CD4-positive, alpha-beta memory T cell (primary cell): ENCODE data around the gene PTPRG. TPM values are rescaled to one million over a fixed set of nuclear protein-coding genes. Genes with fewer than 3 reads are reported as not detected.

Source experiments
- CTCF ChIA-PET: fragments of 350-600 bp; sonication (Branson Sonifier 250); formaldehyde crosslinking; loops from one replicate; lab custom pipeline; 2021; ENCODE audit warnings: inconsistent platforms; ENCODE audit not compliant: partially characterized antibody; lab: Charles Lee
- POLR2A ChIA-PET: fragments of 350-600 bp; sonication (Branson Sonifier 250); formaldehyde crosslinking; loops from one replicate; lab custom pipeline; 2021; ENCODE audit not compliant: partially characterized antibody; lab: Charles Lee
- DNase-seq, 5 donors: peaks; one replicate each; pipeline versions ENCODE4 v3.0.0 to v3.0.0-alpha.2; 2020 to 2022; ENCODE audit warnings: mixed read lengths in 1 of 5
- H3K27ac ChIP-seq: one replicate; pipeline ENCODE4 v1.7.0; 2013; ENCODE audit warnings: low read depth, low read length
- H3K27me3 ChIP-seq: 2 replicates; pipeline ENCODE4 v1.7.0; 2013; ENCODE audit warnings: mild to moderate bottlenecking, low read length, moderate library complexity; ENCODE audit not compliant: insufficient read depth
- H3K36me3 ChIP-seq: 2 replicates; pipeline ENCODE4 v1.7.0; 2013; ENCODE audit warnings: mild to moderate bottlenecking, low read length, moderate library complexity; ENCODE audit not compliant: insufficient read depth
- H3K4me1 ChIP-seq: 2 replicates; pipeline ENCODE4 v1.7.0; 2013; ENCODE audit warnings: mild to moderate bottlenecking, low read length, moderate library complexity; ENCODE audit not compliant: insufficient read depth
- H3K4me3 ChIP-seq, 2 donors: one replicate each; pipeline ENCODE4 v1.7.0; 2013; ENCODE audit warnings: low read length in 2 of 2, mild to moderate bottlenecking in 1 of 2
- H3K9me3 ChIP-seq, 2 donors: one replicate each; pipeline ENCODE4 v1.7.0; 2013; ENCODE audit warnings: low read length in 2 of 2, control low read depth in 1 of 2; ENCODE audit not compliant: control insufficient read depth in 1 of 2
- H3K27ac Mint-ChIP-seq, 7 donors: one replicate each; pipeline ENCODE4 v1.8.0; 2020 to 2021; ENCODE audit warnings: mixed read lengths in 7 of 7, mild to moderate bottlenecking in 6 of 7, inconsistent platforms in 3 of 7, moderate library complexity in 3 of 7
- H3K27me3 Mint-ChIP-seq, 2 donors: one replicate each; pipeline ENCODE4 v1.8.0; 2020 to 2021; ENCODE audit warnings: mixed read lengths in 2 of 2
- H3K36me3 Mint-ChIP-seq, 2 donors: one replicate each; pipeline ENCODE4 v1.8.0; 2020 to 2021; ENCODE audit warnings: mixed read lengths in 2 of 2, inconsistent platforms in 1 of 2, mild to moderate bottlenecking in 1 of 2
- H3K4me1 Mint-ChIP-seq, 4 donors: one replicate each; pipeline ENCODE4 v1.8.0; 2020 to 2021; ENCODE audit warnings: mixed read lengths in 4 of 4, mild to moderate bottlenecking in 1 of 4
- H3K4me3 Mint-ChIP-seq, 8 donors: one replicate each; pipeline ENCODE4 v1.8.0; 2020 to 2021; ENCODE audit warnings: mixed read lengths in 8 of 8, mild to moderate bottlenecking in 7 of 8, moderate library complexity in 6 of 8, inconsistent platforms in 3 of 8
- H3K9me3 Mint-ChIP-seq, 8 donors: one replicate each; pipeline ENCODE4 v1.8.0; 2020 to 2021; ENCODE audit warnings: mixed read lengths in 8 of 8, mild to moderate bottlenecking in 5 of 8, inconsistent platforms in 3 of 8, moderate library complexity in 1 of 8
- intact Hi-C: fragments of 100-400 bp; cut with micrococcal nuclease; formaldehyde crosslinking; loops from one replicate; pipeline ENCODE4 v1.15.1; 2023
- polyA plus RNA-seq, 2 donors: library from polyadenylated mRNA; unstranded; fragments of 300-500 nt; fragmentation: Illumina TruSeq; gene quantifications; one replicate each; pipeline ENCODE4 v1.2.3, GENCODE V29; 2021
- total RNA-seq, 2 experiments: library from RNA; stranded (reverse); gene quantifications; one replicate each; pipeline ENCODE4 v1.2.3, GENCODE V29; 2021

Gene PTPRG
- total and polyA plus RNA-seq, 4 experiments from 2014 or later: not detected

- no peaks in the 10 kb centered on the region for H3K36me3 ChIP-seq
- no peak overlapping the region for H3K27ac ChIP-seq
- H3K9me3 ChIP-seq: no peaks in the 10 kb centered on the region
- no peak for DNase-seq
- intact Hi-C loops: no loop called here
- H3K9me3 Mint-ChIP-seq: peaks cover 0 to 3% (median 0%) of the 10 kb centered on the region in 8 donors
- CTCF ChIA-PET: no interaction called here
- H3K4me3 ChIP-seq: no peak overlapping the region
- H3K4me1 ChIP-seq: no peaks in the 10 kb centered on the region
- H3K4me1 Mint-ChIP-seq: no peaks in the 10 kb centered on the region
- H3K4me3 Mint-ChIP-seq: no peak overlapping the region
- POLR2A ChIA-PET: no interaction called here
- H3K36me3 Mint-ChIP-seq: no peaks in the 10 kb centered on the region
- H3K27ac Mint-ChIP-seq: no peak overlapping the region
- H3K27me3 Mint-ChIP-seq: no peaks in the 10 kb centered on the region
- no peaks in the 10 kb centered on the region for H3K27me3 ChIP-seq
Observed at GRCh38 chr3:61610316-61610715, 48.9 kb downstream of the PTPRG start.

DNA sequence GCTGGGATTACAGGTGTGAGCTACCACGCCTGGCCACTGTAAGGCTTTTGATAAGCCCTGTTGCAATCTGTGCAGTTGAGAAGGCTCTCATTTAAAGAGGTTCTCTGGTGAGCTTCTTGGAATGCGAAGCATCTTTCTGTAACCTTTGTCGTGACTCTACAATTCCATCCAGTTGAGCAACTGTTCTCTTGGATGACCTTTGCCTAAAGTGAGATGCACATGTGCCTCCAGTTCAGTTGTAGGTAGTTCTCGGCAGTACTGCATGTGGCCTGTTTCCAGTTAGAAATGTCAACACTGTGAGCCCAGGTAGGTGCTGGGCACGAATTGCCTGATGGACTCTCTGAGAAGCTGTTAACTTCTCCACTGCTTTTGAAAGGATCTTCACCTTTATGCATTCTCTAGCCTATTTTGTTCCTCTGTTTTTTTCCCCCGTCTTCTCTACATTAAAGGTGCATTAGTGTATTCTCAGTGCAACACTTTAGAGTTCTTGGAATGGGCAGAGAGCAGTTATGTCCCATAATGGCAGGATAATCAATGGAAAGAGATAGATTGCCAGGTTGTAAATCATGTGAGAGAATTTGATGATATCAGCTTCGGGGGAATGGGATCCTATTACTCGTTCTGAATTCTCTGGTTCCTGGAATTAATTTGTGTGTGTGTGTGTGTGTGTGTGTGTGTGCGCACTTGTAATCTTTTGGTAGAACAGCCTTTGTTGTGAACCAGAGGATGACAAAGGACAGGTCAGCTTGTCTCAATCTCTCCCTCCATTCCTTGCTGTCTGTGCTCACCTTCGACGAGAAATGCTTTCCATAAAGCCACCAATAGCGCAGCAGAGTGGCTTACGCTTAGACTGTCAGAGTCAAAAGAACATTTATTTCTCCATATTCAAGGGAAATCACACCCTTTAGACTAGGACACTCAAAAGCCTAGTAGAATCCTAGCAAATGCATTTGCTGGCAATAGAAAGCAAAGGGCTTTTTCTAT is 51.1 kb downstream of the PTPRG start:
- no peak overlapping the region for H3K27ac Mint-ChIP-seq
- H3K4me1 Mint-ChIP-seq: no peaks in the 10 kb centered on the region
- Histone ChIP-seq H3K4me3 (no peak overlapping the region), H3K27ac (no peak overlapping the region), H3K4me1 (no peaks in the 10 kb centered on the region), H3K27me3 (no peaks in the 10 kb centered on the region), H3K9me3 (no peaks in the 10 kb centered on the region), H3K36me3 (no peaks in the 10 kb centered on the region)
- intact Hi-C loops: no loop called here
- H3K4me3 Mint-ChIP-seq: no peak overlapping the region
- no peaks in the 10 kb centered on the region for H3K27me3 Mint-ChIP-seq
- CTCF ChIA-PET: no interaction called here
- peaks cover 0 to 3% (median 0%) of the 10 kb centered on the region in 8 donors for H3K9me3 Mint-ChIP-seq
- DNase-seq: no peak
- H3K36me3 Mint-ChIP-seq: no peaks in the 10 kb centered on the region
- POLR2A ChIA-PET: no interaction called here

DNA sequence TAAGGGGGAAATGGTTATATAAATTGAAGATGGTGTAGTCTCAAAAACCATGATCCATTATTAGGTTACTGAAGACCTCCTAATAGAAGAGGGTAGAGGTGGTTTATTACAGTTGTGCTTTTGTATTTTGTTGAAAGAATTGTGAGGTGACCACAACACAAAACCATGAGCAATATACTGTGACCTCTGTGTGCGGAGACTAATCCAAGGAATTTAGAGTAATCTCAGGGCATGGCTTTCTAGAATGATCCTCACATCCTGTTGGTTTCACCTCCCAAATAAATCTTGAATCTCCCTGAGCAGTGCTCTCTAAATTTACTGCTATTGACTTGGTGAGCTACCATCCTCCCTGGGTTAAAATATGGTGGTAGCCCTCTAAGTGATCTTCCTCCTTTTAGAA is 52.3 kb downstream of the PTPRG start:
- intact Hi-C loops: no loop called here
- DNase-seq: no peak
- no peaks in the 10 kb centered on the region for H3K36me3 Mint-ChIP-seq
- no peak overlapping the region for H3K4me3 Mint-ChIP-seq
- H3K27me3 ChIP-seq: no peaks in the 10 kb centered on the region
- POLR2A ChIA-PET: no interaction called here
- no peaks in the 10 kb centered on the region for H3K9me3 ChIP-seq
- no peaks in the 10 kb centered on the region for H3K4me1 ChIP-seq
- peaks cover 0 to 3% (median 0%) of the 10 kb centered on the region in 8 donors for H3K9me3 Mint-ChIP-seq
- H3K27me3 Mint-ChIP-seq: no peaks in the 10 kb centered on the region
- H3K36me3 ChIP-seq: no peaks in the 10 kb centered on the region
- no peak overlapping the region for H3K4me3 ChIP-seq
- H3K4me1 Mint-ChIP-seq: no peaks in the 10 kb centered on the region
- CTCF ChIA-PET: no interaction called here
- no peak overlapping the region for H3K27ac Mint-ChIP-seq
- H3K27ac ChIP-seq: no peak overlapping the region

DNA sequence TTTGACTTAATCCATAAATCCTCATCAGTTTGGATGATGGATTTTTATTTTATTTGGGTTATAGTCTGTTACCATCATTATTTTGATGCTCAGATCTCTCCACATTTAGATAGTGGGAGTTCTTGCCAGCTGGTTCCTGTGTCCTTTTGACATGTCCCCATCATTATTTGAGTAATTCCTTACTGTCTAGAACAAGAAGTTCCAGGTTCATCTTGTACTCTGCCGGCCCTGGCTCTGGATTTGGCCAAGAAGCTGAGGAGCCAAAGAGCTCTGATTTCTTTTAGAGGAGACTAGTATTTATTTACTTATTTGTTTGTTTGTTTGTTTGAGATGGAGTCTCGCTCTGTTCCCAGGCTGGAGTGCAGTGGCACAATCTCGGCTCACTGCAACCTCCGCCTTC is 54.3 kb downstream of the PTPRG start:
- CTCF ChIA-PET: no interaction called here
- Histone ChIP-seq H3K4me3 (no peak overlapping the region), H3K9me3 (no peaks in the 10 kb centered on the region), H3K27ac (no peak overlapping the region), H3K27me3 (no peaks in the 10 kb centered on the region), H3K36me3 (no peaks in the 10 kb centered on the region), H3K4me1 (no peaks in the 10 kb centered on the region)
- Mint-ChIP-seq H3K4me3 (no peak overlapping the region), H3K27ac (no peak overlapping the region), H3K36me3 (no peaks in the 10 kb centered on the region), H3K9me3 (no peaks in the 10 kb centered on the region), H3K4me1 (no peaks in the 10 kb centered on the region), H3K27me3 (no peaks in the 10 kb centered on the region)
- intact Hi-C loops: no loop called here
- POLR2A ChIA-PET: no interaction called here
- DNase-seq: no peak

DNA sequence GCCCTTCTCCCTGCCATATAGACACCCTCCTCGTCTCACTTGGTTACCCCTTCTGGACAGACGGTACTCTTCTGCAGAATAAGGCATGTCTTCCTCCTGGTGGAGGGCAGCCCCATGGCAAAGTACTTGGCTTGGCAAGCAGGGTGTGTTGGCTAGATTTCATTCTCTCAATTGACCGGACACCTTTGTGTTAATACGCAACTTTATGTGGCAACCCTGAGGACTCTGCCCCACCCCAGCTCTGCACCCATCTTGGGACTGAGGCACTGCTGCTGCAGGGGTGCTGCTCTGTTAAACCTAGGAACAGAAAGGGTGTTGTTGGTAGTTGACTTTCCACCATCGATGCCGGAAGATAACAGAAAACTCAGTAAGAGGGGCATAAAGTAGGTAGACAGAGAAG is 55.2 kb downstream of the PTPRG start:
- peaks cover 0 to 2% (median 0%) of the 10 kb centered on the region in 8 donors for H3K9me3 Mint-ChIP-seq
- no peaks in the 10 kb centered on the region for H3K27me3 Mint-ChIP-seq
- intact Hi-C loops: no loop called here
- H3K27me3 ChIP-seq: no peaks in the 10 kb centered on the region
- ChIA-PET CTCF (no interaction called here), POLR2A (no interaction called here)
- no peak overlapping the region for H3K4me3 Mint-ChIP-seq
- H3K27ac Mint-ChIP-seq: no peak overlapping the region
- no peaks in the 10 kb centered on the region for H3K4me1 ChIP-seq
- H3K9me3 ChIP-seq: no peaks in the 10 kb centered on the region
- no peak for DNase-seq
- no peaks in the 10 kb centered on the region for H3K36me3 ChIP-seq
- H3K27ac ChIP-seq: no peak overlapping the region
- no peaks in the 10 kb centered on the region for H3K4me1 Mint-ChIP-seq
- H3K4me3 ChIP-seq: no peak overlapping the region
- no peaks in the 10 kb centered on the region for H3K36me3 Mint-ChIP-seq

DNA sequence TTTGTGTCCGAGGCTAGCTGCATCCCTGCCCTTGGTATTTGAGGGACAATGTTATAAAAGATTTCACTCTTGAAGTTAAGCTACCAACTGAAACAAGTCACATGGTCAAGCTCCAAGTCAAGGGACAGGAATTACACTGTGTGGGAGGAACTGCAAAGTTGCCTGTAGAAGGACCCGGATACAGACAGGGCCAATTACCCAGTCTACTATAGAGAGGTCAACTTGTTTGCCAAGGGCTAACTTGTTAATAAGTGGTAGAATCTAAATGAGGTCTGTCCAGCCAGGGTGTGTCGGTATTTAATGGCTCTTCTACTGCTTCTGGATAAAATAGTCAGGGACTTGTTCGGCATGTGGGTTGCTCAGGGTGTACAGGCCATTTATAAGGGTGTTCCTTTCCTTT is 55.7 kb downstream of the PTPRG start:
- POLR2A ChIA-PET: no interaction called here
- Histone ChIP-seq H3K36me3 (no peaks in the 10 kb centered on the region), H3K27ac (no peak overlapping the region), H3K9me3 (no peaks in the 10 kb centered on the region), H3K4me1 (no peaks in the 10 kb centered on the region), H3K27me3 (no peaks in the 10 kb centered on the region), H3K4me3 (no peak overlapping the region)
- CTCF ChIA-PET: interaction anchor here (1.9 kb wide), 1 partner anchor 11 kb away, joined by 4 read pairs; no protein-coding TSS in a partner anchor
- Mint-ChIP-seq H3K9me3 (peaks cover 0 to 3% (median 0%) of the 10 kb centered on the region in 8 donors), H3K4me1 (no peaks in the 10 kb centered on the region), H3K27me3 (no peaks in the 10 kb centered on the region), H3K36me3 (no peaks in the 10 kb centered on the region), H3K4me3 (no peak overlapping the region), H3K27ac (no peak overlapping the region)
- DNase-seq: no peak
- intact Hi-C loops: no loop called here

DNA sequence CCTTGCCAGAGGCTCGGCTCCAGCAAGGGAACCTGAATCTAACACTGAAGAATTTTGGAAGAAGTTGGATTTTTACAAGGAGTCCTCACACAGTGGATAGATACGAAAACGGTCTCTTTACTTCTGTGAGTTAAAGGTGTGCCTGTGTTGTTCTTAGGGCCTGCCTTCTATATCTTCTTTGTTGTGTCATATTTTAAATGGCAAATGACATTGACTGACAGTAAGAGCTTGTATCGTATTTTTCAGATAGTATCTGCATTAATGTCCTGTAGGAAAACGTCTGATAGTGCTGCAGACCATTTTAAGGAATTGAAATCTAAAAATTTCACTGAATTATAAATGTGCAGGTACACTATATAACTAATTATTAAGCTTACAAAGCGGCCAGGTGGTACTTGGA is 56.3 kb downstream of the PTPRG start:
- Mint-ChIP-seq H3K27ac (no peak overlapping the region), H3K9me3 (peaks cover 0 to 3% (median 0%) of the 10 kb centered on the region in 8 donors), H3K4me1 (no peaks in the 10 kb centered on the region), H3K36me3 (no peaks in the 10 kb centered on the region), H3K4me3 (no peak overlapping the region), H3K27me3 (no peaks in the 10 kb centered on the region)
- ChIA-PET POLR2A (no interaction called here), CTCF (interaction anchor here (1.9 kb wide), 1 partner anchor 12 kb away, joined by 4 read pairs; no protein-coding TSS in a partner anchor)
- Histone ChIP-seq H3K27ac (no peak overlapping the region), H3K4me3 (no peak overlapping the region), H3K27me3 (no peaks in the 10 kb centered on the region), H3K9me3 (no peaks in the 10 kb centered on the region), H3K36me3 (no peaks in the 10 kb centered on the region), H3K4me1 (no peaks in the 10 kb centered on the region)
- no peak for DNase-seq
- intact Hi-C loops: no loop called here
